ENCODE data around the gene MED26.
A peak's percentile ranks its signal among the peaks of the same experiment; 100 is the strongest.
"Not testable (repeated sequence)": the region's sequence is repeated elsewhere in the genome, so short reads cannot be mapped to it uniquely, and the experiment has no call there.

MED26 gene

GRCh38 chr19:16657384-16657783, 29.4 kb upstream of the MED26 start:
- Mint-ChIP-seq H3K4me3 (peak overlapping the region; percentile 26), H3K9me3 (no peaks in the 10 kb centered on the region), H3K4me1 (peaks cover 32% of the 10 kb centered on the region), H3K27me3 (no peaks in the 10 kb centered on the region), H3K36me3 (peaks cover 18% of the 10 kb centered on the region), H3K27ac (no peak overlapping the region)

- Mint-ChIP-seq H3K36me3 (peaks cover 21% of the 10 kb centered on the region), H3K27ac (no peak overlapping the region), H3K4me1 (peaks cover 26% of the 10 kb centered on the region), H3K9me3 (no peaks in the 10 kb centered on the region), H3K4me3 (no peak overlapping the region), H3K27me3 (no peaks in the 10 kb centered on the region)
Measured at GRCh38 chr19:16655727-16656126, 27.7 kb upstream of the MED26 start.

- H3K27me3 Mint-ChIP-seq, result no peaks in the 10 kb centered on the region
- H3K9me3 Mint-ChIP-seq, result no peaks in the 10 kb centered on the region
- H3K36me3 Mint-ChIP-seq, result peaks cover 23% of the 10 kb centered on the region
- no peak overlapping the region for H3K27ac Mint-ChIP-seq
- H3K4me3 Mint-ChIP-seq, result no peak overlapping the region
- H3K4me1 Mint-ChIP-seq, result peaks cover 30% of the 10 kb centered on the region
Measured at GRCh38 chr19:16654627-16655026, 26.6 kb upstream of the MED26 start.

- no peaks in the 10 kb centered on the region for H3K9me3 Mint-ChIP-seq
- peaks cover 23% of the 10 kb centered on the region for H3K36me3 Mint-ChIP-seq
- no peak overlapping the region for H3K27ac Mint-ChIP-seq
- H3K4me1 Mint-ChIP-seq, result peaks cover 30% of the 10 kb centered on the region
- H3K4me3 Mint-ChIP-seq, result no peak overlapping the region
- no peaks in the 10 kb centered on the region for H3K27me3 Mint-ChIP-seq
Measured at GRCh38 chr19:16654140-16654539, 26.1 kb upstream of the MED26 start.

- no peaks in the 10 kb centered on the region for H3K27me3 Mint-ChIP-seq
- H3K4me1 Mint-ChIP-seq, result peaks cover 20% of the 10 kb centered on the region
- no peak overlapping the region for H3K27ac Mint-ChIP-seq
- no peak overlapping the region for H3K4me3 Mint-ChIP-seq
- H3K36me3 Mint-ChIP-seq, result peaks cover 19% of the 10 kb centered on the region
- H3K9me3 Mint-ChIP-seq, result no peaks in the 10 kb centered on the region
Measured at GRCh38 chr19:16652854-16653253, 24.9 kb upstream of the MED26 start.

GRCh38 chr19:16651421-16652188, 23.6 kb upstream of the MED26 start:
- not testable (repeated sequence) for H3K27ac Mint-ChIP-seq, H3K27me3 Mint-ChIP-seq, H3K9me3 Mint-ChIP-seq, H3K4me3 Mint-ChIP-seq
- Mint-ChIP-seq H3K4me1 (peaks cover 12% of the 10 kb centered on the region), H3K36me3 (peaks cover 15% of the 10 kb centered on the region)

GRCh38 chr19:16650821-16651220, 22.8 kb upstream of the MED26 start:
- H3K9me3 Mint-ChIP-seq, result no peaks in the 10 kb centered on the region
- no peaks in the 10 kb centered on the region for H3K27me3 Mint-ChIP-seq
- peaks cover 7% of the 10 kb centered on the region for H3K4me1 Mint-ChIP-seq
- H3K27ac Mint-ChIP-seq, result no peak overlapping the region
- no peak overlapping the region for H3K4me3 Mint-ChIP-seq
- peaks cover 15% of the 10 kb centered on the region for H3K36me3 Mint-ChIP-seq

- Mint-ChIP-seq H3K27ac (no peak overlapping the region), H3K27me3 (no peaks in the 10 kb centered on the region), H3K4me3 (no peak overlapping the region), H3K4me1 (peaks cover 9% of the 10 kb centered on the region), H3K9me3 (no peaks in the 10 kb centered on the region), H3K36me3 (peaks cover 15% of the 10 kb centered on the region)
Measured at GRCh38 chr19:16649734-16650133, 21.7 kb upstream of the MED26 start.

- Mint-ChIP-seq H3K4me1 (peaks cover 25% of the 10 kb centered on the region), H3K9me3 (no peaks in the 10 kb centered on the region), H3K27ac (no peak overlapping the region), H3K27me3 (no peaks in the 10 kb centered on the region), H3K4me3 (no peak overlapping the region), H3K36me3 (peaks cover 5% of the 10 kb centered on the region)
Measured at GRCh38 chr19:16645140-16645539, 17.1 kb upstream of the MED26 start.

- no peak overlapping the region for H3K4me3 Mint-ChIP-seq
- no peak overlapping the region for H3K27ac Mint-ChIP-seq
- no peaks in the 10 kb centered on the region for H3K27me3 Mint-ChIP-seq
- peaks cover 4% of the 10 kb centered on the region for H3K36me3 Mint-ChIP-seq
- no peaks in the 10 kb centered on the region for H3K9me3 Mint-ChIP-seq
- peaks cover 33% of the 10 kb centered on the region for H3K4me1 Mint-ChIP-seq
Measured at GRCh38 chr19:16641695-16642094, 13.7 kb upstream of the MED26 start.

- peaks cover 33% of the 10 kb centered on the region for H3K4me1 Mint-ChIP-seq
- H3K27ac Mint-ChIP-seq, result no peak overlapping the region
- H3K9me3 Mint-ChIP-seq, result no peaks in the 10 kb centered on the region
- H3K27me3 Mint-ChIP-seq, result no peaks in the 10 kb centered on the region
- H3K36me3 Mint-ChIP-seq, result peaks cover 4% of the 10 kb centered on the region
- H3K4me3 Mint-ChIP-seq, result no peak overlapping the region
Measured at GRCh38 chr19:16640951-16641350, 12.9 kb upstream of the MED26 start.

- H3K4me3 Mint-ChIP-seq, result no peak overlapping the region
- no peaks in the 10 kb centered on the region for H3K27me3 Mint-ChIP-seq
- peaks cover 29% of the 10 kb centered on the region for H3K4me1 Mint-ChIP-seq
- H3K27ac Mint-ChIP-seq, result no peak overlapping the region
- peaks cover 3% of the 10 kb centered on the region for H3K36me3 Mint-ChIP-seq
- no peaks in the 10 kb centered on the region for H3K9me3 Mint-ChIP-seq
Measured at GRCh38 chr19:16638666-16639065, 10.7 kb upstream of the MED26 start.

GRCh38 chr19:16637535-16637934, 9.5 kb upstream of the MED26 start:
- peak overlapping the region; percentile 8 for H3K27ac Mint-ChIP-seq
- peaks cover 3% of the 10 kb centered on the region for H3K36me3 Mint-ChIP-seq
- H3K4me1 Mint-ChIP-seq, result peaks cover 25% of the 10 kb centered on the region
- H3K9me3 Mint-ChIP-seq, result no peaks in the 10 kb centered on the region
- no peak overlapping the region for H3K4me3 Mint-ChIP-seq
- H3K27me3 Mint-ChIP-seq, result no peaks in the 10 kb centered on the region

- no peaks in the 10 kb centered on the region for H3K9me3 Mint-ChIP-seq
- peaks cover 17% of the 10 kb centered on the region for H3K4me1 Mint-ChIP-seq
- peaks cover 3% of the 10 kb centered on the region for H3K36me3 Mint-ChIP-seq
- no peak overlapping the region for H3K4me3 Mint-ChIP-seq
- H3K27ac Mint-ChIP-seq, result no peak overlapping the region
- H3K27me3 Mint-ChIP-seq, result no peaks in the 10 kb centered on the region
Measured at GRCh38 chr19:16631465-16631864, 3.5 kb upstream of the MED26 start.

GRCh38 chr19:16628984-16629691, 1.1 kb upstream of the MED26 start:
- Mint-ChIP-seq H3K27me3 (no peaks in the 10 kb centered on the region), H3K27ac (peak overlapping the region; percentile 98), H3K9me3 (no peaks in the 10 kb centered on the region), H3K4me3 (peak overlapping the region; percentile 97), H3K4me1 (peaks cover 36% of the 10 kb centered on the region), H3K36me3 (peaks cover 5% of the 10 kb centered on the region)

GRCh38 chr19:16627928-16628182, 149 bp downstream of the MED26 start:
- Mint-ChIP-seq H3K4me3 (peak overlapping the region; percentile 97), H3K27me3 (no peaks in the 10 kb centered on the region), H3K27ac (peak overlapping the region; percentile 41), H3K9me3 (no peaks in the 10 kb centered on the region), H3K4me1 (peaks cover 36% of the 10 kb centered on the region), H3K36me3 (peaks cover 5% of the 10 kb centered on the region)
